Fibroblast of lung (primary cell): ENCODE measurements around the gene IL23R.

Source experiments
- CTCF ChIP-seq, 2 donors: IDR thresholded peaks in 1 of 2; conservative IDR thresholded peaks in 1 of 2; 1 replicate in 1 of 2; 2 replicates in 1 of 2; pipeline ENCODE4 v1.5.1; 2011 to 2012; ENCODE audit warnings: low read length in 2 of 2, control low read depth in 1 of 2, inconsistent platforms in 1 of 2, low read depth in 1 of 2, mild to moderate bottlenecking in 1 of 2
- EZH2 ChIP-seq: IDR thresholded peaks from 2 replicates; pipeline ENCODE4 v1.5.1; 2012; ENCODE audit warnings: low read length, control low read depth, mild to moderate bottlenecking; ENCODE audit errors: missing control alignments

GRCh38 chr1:67192902-67193301 is 26.6 kb downstream of the IL23R start:
- no peak for TF ChIP-seq CTCF (conservative IDR thresholded peaks at IDR 0.05 in 1 of 2, IDR thresholded peaks at IDR 0.05 in 1 of 2; ENCODE audit: low read depth in 1 of 2, low read length in 2 of 2)
- TF ChIP-seq EZH2, result no peak
